H1 (cell line): ENCODE measurements around the gene GLDC. TPM values are rescaled to one million over a fixed set of nuclear protein-coding genes. Genes with fewer than 3 reads are reported as not detected.

ENCODE experiments used
- BACH1 ChIP-seq: IDR thresholded peaks from 2 replicates; pipeline ENCODE4 v1.6.1; 2012; ENCODE audit warnings: low read length, improper control_type of control experiment
- CBX8 ChIP-seq: fragments of 300-800, 300-1000 bp; sonication (generic); IDR thresholded peaks from 2 replicates; pipeline ENCODE4 v1.7.1; 2016; ENCODE audit warnings: low read depth, low read length, borderline replicate concordance
- NANOG ChIP-seq: IDR thresholded peaks from 2 replicates; pipeline ENCODE4 v1.6.1; 2011; ENCODE audit warnings: low read length, low read depth, mild to moderate bottlenecking, inconsistent platforms; ENCODE audit not compliant: insufficient read depth, poor library complexity, severe bottlenecking
- PHF8 ChIP-seq: fragments of 200-600 bp; sonication (generic); conservative IDR thresholded peaks from 2 replicates; pipeline ENCODE4 v1.7.1; 2012; ENCODE audit warnings: low read depth, mild to moderate bottlenecking, inconsistent platforms, low read length, moderate library complexity
- RFX5 ChIP-seq: IDR thresholded peaks from 2 replicates; pipeline ENCODE4 v1.6.1; 2011; ENCODE audit warnings: low read depth, low read length, improper control_type of control experiment, borderline replicate concordance
- SIX5 ChIP-seq: IDR thresholded peaks from 2 replicates; pipeline ENCODE4 v1.6.1; 2011; ENCODE audit warnings: mild to moderate bottlenecking, low read depth, low read length
- SP1 ChIP-seq: IDR thresholded peaks from 2 replicates; pipeline ENCODE4 v1.6.1; 2011; ENCODE audit warnings: low read depth, low read length
- TEAD4 ChIP-seq: IDR thresholded peaks from 2 replicates; pipeline ENCODE4 v1.6.1; 2012; ENCODE audit warnings: low read depth, low read length, inconsistent platforms, mixed read lengths
- polyA plus RNA-seq, 7 experiments: library from polyadenylated mRNA; depleted of rRNA in 3 of 7; stranded (reverse) in 5 of 7; unstranded in 2 of 7; fragments of >200 nt in 5 of 7; fragments of 200-250 nt in 2 of 7; gene quantifications; 1 replicate in 5 of 7; 2 replicates in 1 of 7; 4 replicates in 1 of 7; pipeline versions ENCODE4 v1.2.1 to v1.2.3, GENCODE V29; 2011 to 2013; ENCODE audit warnings: missing spikeins in 2 of 7, mixed read lengths in 2 of 7
- total RNA-seq: library from RNA; stranded (reverse); fragmentation: NEBNext Ultra II Directional; extraction: Animal tissue kit (Norgen Biotek cat#: 25700); gene quantifications from 2 replicates; pipeline ENCODE4 v1.2.1, GENCODE V29; 2021

Gene GLDC
- total and polyA plus RNA-seq, 2 of the 8 experiments (the other 6 are each of a cell fraction or from before 2014, with no cell fraction given), result 48.8 to 101 TPM

- TF ChIP-seq RFX5 (no peak), TEAD4 (no peak), CBX8 (no peak), PHF8 (no peak), SP1 (no peak), SIX5 (no peak), BACH1 (no peak), NANOG (no peak)
- TF ChIP-seq, all 59 proteins: peak for 0
Observed at GRCh38 chr9:6495466-6495865, 150.1 kb downstream of the GLDC start (continued).
